Right lobe of liver (tissue), 6 donors: ENCODE measurements around the gene OGFOD3. TPM values are rescaled to one million over a fixed set of nuclear protein-coding genes. Genes with fewer than 3 reads are reported as not detected.

Source experiments
- ATAC-seq, 4 donors: fragments of 200-7000 bp; cut with Tn5 transposase; one replicate each; pipeline ENCODE4 v1.9.1; 2020; ENCODE audit warnings: mild to moderate bottlenecking in 4 of 4, moderate library complexity in 4 of 4
- DNase-seq, 3 donors: peaks; one replicate each; pipeline ENCODE4 v3.0.0-alpha.2; 2020
- H3K27ac ChIP-seq, 3 donors: fragments of 200-600 bp; one replicate each; pipeline ENCODE4 v1.8.0; 2022
- H3K27me3 ChIP-seq, 2 donors: fragments of 200-600 bp; one replicate each; pipeline ENCODE4 v1.8.0; 2022
- H3K36me3 ChIP-seq, 4 donors: fragments of 200-600 bp; sonication (generic) in 1 of 4; one replicate each; pipeline versions ENCODE4 v1.5.1 to v1.8.0; 2017 to 2022; ENCODE audit warnings: control low read depth in 1 of 4
- H3K4me1 ChIP-seq, 4 donors: fragments of 200-600 bp; sonication (generic) in 1 of 4; one replicate each; pipeline versions ENCODE4 v1.5.1 to v1.8.0; 2017 to 2022; ENCODE audit warnings: control low read depth in 1 of 4
- H3K4me3 ChIP-seq, 3 donors: fragments of 200-600 bp; one replicate each; pipeline ENCODE4 v1.8.0; 2022
- H3K9me3 ChIP-seq, 4 donors: fragments of 200-600 bp; sonication (generic) in 1 of 4; one replicate each; pipeline versions ENCODE4 v1.5.1 to v1.8.0; 2017 to 2022; ENCODE audit warnings: control low read depth in 1 of 4
- CTCF ChIP-seq, 4 donors: fragments of 200-600 bp in 3 of 4; fragments of 450-650 bp in 1 of 4; IDR thresholded peaks; one replicate each; pipeline versions ENCODE4 v1.5.1 to v1.8.0; 2016 to 2022; ENCODE audit warnings: antibody characterized with exemption in 4 of 4, mild to moderate bottlenecking in 2 of 4
- POLR2A ChIP-seq: fragments of 450-650 bp; IDR thresholded peaks from one replicate; pipeline ENCODE4 v1.6.1; 2017; ENCODE audit warnings: antibody characterized with exemption, mild to moderate bottlenecking
- WGBS: methylation state at CpG from one replicate; pipeline ENCODE4 v1.1.6; 2018; ENCODE audit warnings: low coverage, low lambda C conversion rate; ENCODE audit not compliant: insufficient coverage; ENCODE audit errors: missing lambda C conversion rate; 5-methylcytosine and 5-hydroxymethylcytosine counted together
- intact Hi-C, 2 donors: fragments of 100-400 bp; cut with DNase I; formaldehyde crosslinking; loops; one replicate each; pipeline versions ENCODE4 v1.11.2 to v1.14.1; 2022
- total RNA-seq, 6 experiments: library from RNA; depleted of rRNA in 2 of 6; stranded (reverse); fragments of >200 nt in 2 of 6; fragmentation: NEBNext Ultra II Directional in 3 of 6; extraction: Animal tissue kit (Norgen Biotek cat#: 25700) in 3 of 6; gene quantifications; one replicate each; pipeline versions ENCODE4 v1.1.0 to v1.2.4, GENCODE V29; 2016 to 2023
- donor health status: DM: no; HTN: yes; CAD: no.
- donor health status: DM: no; HTN: no; CAD: no.
- donor health status: DM: no; HTN: no; CAD: no.
- donor health status: DM: no; HTN: yes; CAD: no.
- donor health status: DM: no; HTN: yes; CAD: no.

Gene OGFOD3
- total RNA-seq, 6 experiments from 2014 or later: 13.5 to 23.4 (median 16.2) TPM

GRCh38 chr17:82411396-82412053 is 6.9 kb downstream of the OGFOD3 start:
- 92% methylated on average over 12 of the region's 24 CpGs for WGBS
- no peak overlapping the region for H3K27ac ChIP-seq
- no peaks in the 10 kb centered on the region for H3K36me3 ChIP-seq
- H3K4me1 ChIP-seq: peaks cover 0 to 4% (median 0%) of the 10 kb centered on the region in 4 donors
- H3K9me3 ChIP-seq: no peaks in the 10 kb centered on the region
- ATAC-seq (no peak), DNase-seq (no peak)
- no peak overlapping the region for H3K4me3 ChIP-seq
- intact Hi-C loops: loop anchor here in 1 of 2 donors (10.0 kb wide), 1 partner anchor 57 kb away; the partner anchor contains the start of gene TEX19
- no peaks in the 10 kb centered on the region for H3K27me3 ChIP-seq
- TF ChIP-seq POLR2A (no peak), CTCF (IDR thresholded peaks at IDR 0.05) (no peak)

GRCh38 chr17:82410014-82410716 is 8.2 kb downstream of the OGFOD3 start:
- intact Hi-C loops: loop anchor here in 1 of 2 donors (10.0 kb wide), 1 partner anchor 55 kb away; the partner anchor contains the start of gene TEX19
- ATAC-seq: no peak
- WGBS: 100% methylated on average over 7 of the region's 14 CpGs
- Histone ChIP-seq H3K4me3 (no peak overlapping the region), H3K36me3 (no peaks in the 10 kb centered on the region), H3K27ac (no peak overlapping the region), H3K27me3 (no peaks in the 10 kb centered on the region), H3K4me1 (peaks cover 0 to 4% (median 0%) of the 10 kb centered on the region in 4 donors), H3K9me3 (no peaks in the 10 kb centered on the region)
- DNase-seq: no peak
- TF ChIP-seq CTCF (IDR thresholded peaks at IDR 0.05): no peak
- TF ChIP-seq POLR2A: no peak

- H3K36me3 ChIP-seq: no peaks in the 10 kb centered on the region
- no peak for DNase-seq
- intact Hi-C loops: no loop called here
Observed at GRCh38 chr17:82408938-82409318, 9.5 kb downstream of the OGFOD3 start.

GRCh38 chr17:82408288-82408937 is 10.0 kb downstream of the OGFOD3 start:
- Histone ChIP-seq H3K27me3 (no peaks in the 10 kb centered on the region), H3K4me1 (no peaks in the 10 kb centered on the region), H3K27ac (no peak overlapping the region), H3K36me3 (no peaks in the 10 kb centered on the region), H3K9me3 (no peaks in the 10 kb centered on the region), H3K4me3 (no peak overlapping the region)
- WGBS: 94% methylated on average over 6 of the region's 15 CpGs
- no peak for DNase-seq
- TF ChIP-seq CTCF (IDR thresholded peaks at IDR 0.05) (no peak), POLR2A (no peak)
- ATAC-seq: no peak
- intact Hi-C loops: no loop called here

More at GRCh38 chr17:82408938-82409318, 9.5 kb downstream of the OGFOD3 start:
- no peaks in the 10 kb centered on the region for H3K9me3 ChIP-seq
- no CpG with 5 or more reads among the region's 21 CpGs for WGBS
- no peak overlapping the region for H3K27ac ChIP-seq
- H3K4me3 ChIP-seq: no peak overlapping the region
- H3K4me1 ChIP-seq: no peaks in the 10 kb centered on the region
- TF ChIP-seq POLR2A: no peak
- TF ChIP-seq CTCF (IDR thresholded peaks at IDR 0.05): no peak
- no peaks in the 10 kb centered on the region for H3K27me3 ChIP-seq
- no peak for ATAC-seq
